CD14-positive monocyte (primary cell): Measurements from ENCODE around the gene GFI1. TPM values are rescaled to one million over a fixed set of nuclear protein-coding genes. Genes with fewer than 3 reads are reported as not detected.

Source experiments
- DNase-seq, 3 donors: peaks; one replicate each; pipeline ENCODE4 v3.0.0-alpha.2; 2011 to 2022
- H2AFZ ChIP-seq: 2 replicates; pipeline ENCODE4 v1.6.0; 2012; ENCODE audit warnings: mild to moderate bottlenecking, low read depth, low read length, inconsistent platforms; ENCODE audit not compliant: insufficient read depth, poor library complexity, severe bottlenecking
- H3K27ac ChIP-seq, 2 donors: 1 replicate in 1 of 2; 2 replicates in 1 of 2; pipeline ENCODE4 v1.5.1; 2012 to 2013; ENCODE audit warnings: low read length in 2 of 2, control low read depth in 1 of 2, inconsistent platforms in 1 of 2, low read depth in 1 of 2, mild to moderate bottlenecking in 1 of 2
- H3K27me3 ChIP-seq, 2 donors: one replicate each; pipeline versions ENCODE4 v1.6.0 to v1.6.1; 2011 to 2013; ENCODE audit warnings: low read length in 2 of 2; ENCODE audit not compliant: control insufficient read depth in 2 of 2, insufficient read depth in 2 of 2
- H3K36me3 ChIP-seq, 2 donors: replicated peaks in 1 of 2; 1 replicate in 1 of 2; 2 replicates in 1 of 2; pipeline versions ENCODE4 v1.5.1 to v1.6.1; 2012 to 2013; ENCODE audit warnings: low read length in 2 of 2, control low read depth in 1 of 2, inconsistent platforms in 1 of 2, mild to moderate bottlenecking in 1 of 2; ENCODE audit not compliant: insufficient read depth in 2 of 2, control insufficient read depth in 1 of 2
- H3K4me1 ChIP-seq, 2 donors: 1 replicate in 1 of 2; 2 replicates in 1 of 2; pipeline versions ENCODE4 v1.5.1 to v1.6.1; 2012 to 2013; ENCODE audit warnings: low read length in 2 of 2, control low read depth in 1 of 2, inconsistent platforms in 1 of 2, mild to moderate bottlenecking in 1 of 2, moderate library complexity in 1 of 2; ENCODE audit not compliant: insufficient read depth in 2 of 2, control insufficient read depth in 1 of 2
- H3K4me2 ChIP-seq: replicated peaks from 2 replicates; pipeline ENCODE3; 2012; ENCODE audit warnings: low read length, moderate library complexity, mild to moderate bottlenecking; ENCODE audit not compliant: poor library complexity, severe bottlenecking; ENCODE audit errors: extremely low read depth
- H3K4me3 ChIP-seq, 3 experiments: fragments of 200-600 bp in 1 of 3; sonication (generic) in 1 of 3; replicated peaks in 1 of 3; 1 replicate in 2 of 3; 2 replicates in 1 of 3; pipeline ENCODE4 v1.5.1; 2011 to 2013; ENCODE audit warnings: low read length in 3 of 3, mild to moderate bottlenecking in 3 of 3, control low read depth in 2 of 3, low read depth in 2 of 3, inconsistent platforms in 1 of 3, moderate library complexity in 1 of 3
- H3K79me2 ChIP-seq: 2 replicates; pipeline ENCODE4 v1.6.0; 2012; ENCODE audit warnings: mild to moderate bottlenecking, control low read depth, inconsistent platforms, low read length, moderate library complexity; ENCODE audit not compliant: insufficient read depth
- H3K9ac ChIP-seq: 2 replicates; pipeline ENCODE4 v1.6.0; 2017; ENCODE audit warnings: low read length, mild to moderate bottlenecking; ENCODE audit not compliant: insufficient read depth, poor library complexity, severe bottlenecking
- H3K9me3 ChIP-seq, 2 donors: replicated peaks in 1 of 2; 1 replicate in 1 of 2; 2 replicates in 1 of 2; pipeline versions ENCODE4 v1.5.1 to v1.6.1; 2012 to 2013; ENCODE audit warnings: low read length in 2 of 2, control low read depth in 1 of 2; ENCODE audit not compliant: control insufficient read depth in 1 of 2, insufficient read depth in 1 of 2
- H4K20me1 ChIP-seq: 2 replicates; pipeline ENCODE4 v1.6.0; 2012; ENCODE audit warnings: mild to moderate bottlenecking, low read length, control low read depth, moderate library complexity; ENCODE audit not compliant: insufficient read depth
- H3K27ac Mint-ChIP-seq, 7 donors: one replicate each; pipeline ENCODE4 v1.8.0; 2020; ENCODE audit warnings: mild to moderate bottlenecking in 7 of 7, mixed read lengths in 7 of 7, moderate library complexity in 6 of 7, inconsistent platforms in 2 of 7
- H3K27me3 Mint-ChIP-seq, 3 donors: one replicate each; pipeline ENCODE4 v1.8.0; 2021 to 2022; ENCODE audit warnings: low read depth in 3 of 3, mild to moderate bottlenecking in 3 of 3, mixed read lengths in 3 of 3, moderate library complexity in 3 of 3, inconsistent platforms in 1 of 3
- H3K36me3 Mint-ChIP-seq, 2 donors: one replicate each; pipeline ENCODE4 v1.8.0; 2020; ENCODE audit warnings: mixed read lengths in 2 of 2, inconsistent platforms in 1 of 2, mild to moderate bottlenecking in 1 of 2
- H3K4me1 Mint-ChIP-seq: one replicate; pipeline ENCODE4 v1.8.0; 2020; ENCODE audit warnings: mild to moderate bottlenecking, mixed read lengths
- H3K4me3 Mint-ChIP-seq, 2 donors: one replicate each; pipeline ENCODE4 v1.8.0; 2020; ENCODE audit warnings: mild to moderate bottlenecking in 2 of 2, mixed read lengths in 2 of 2, moderate library complexity in 1 of 2
- H3K9me3 Mint-ChIP-seq, 7 donors: one replicate each; pipeline ENCODE4 v1.8.0; 2020 to 2022; ENCODE audit warnings: mixed read lengths in 7 of 7, mild to moderate bottlenecking in 6 of 7, moderate library complexity in 6 of 7, inconsistent platforms in 2 of 7
- WGBS: methylation state at CpG from one replicate; pipeline ENCODE4 v1.1.5; 2013; ENCODE audit warnings: missing lambda C conversion rate; ENCODE audit not compliant: insufficient coverage; 5-methylcytosine and 5-hydroxymethylcytosine counted together
- intact Hi-C, 2 donors: fragments of 100-400 bp; cut with micrococcal nuclease; formaldehyde crosslinking; loops; one replicate each; pipeline versions ENCODE4 v1.15.0 to v1.15.1; 2023
- polyA plus RNA-seq, 3 donors: library from polyadenylated mRNA; depleted of rRNA in 1 of 3; unstranded in 2 of 3; stranded (reverse) in 1 of 3; fragments of 300-500 nt in 2 of 3; fragments of >200 nt in 1 of 3; fragmentation: Illumina TruSeq in 2 of 3; gene quantifications; 1 replicate in 2 of 3; 2 replicates in 1 of 3; pipeline ENCODE4 v1.2.3, GENCODE V29; 2012 to 2021
- TF ChIP-seq, protein P1 (sequence below): fragments of 200-600 bp; IDR thresholded peaks from one replicate; pipeline ENCODE4 v1.8.0; 2022; ENCODE audit warnings: antibody characterized with exemption, mild to moderate bottlenecking

Gene GFI1
- polyA plus RNA-seq, 3 donors, result 0.35 TPM; not detected in 2

DNA sequence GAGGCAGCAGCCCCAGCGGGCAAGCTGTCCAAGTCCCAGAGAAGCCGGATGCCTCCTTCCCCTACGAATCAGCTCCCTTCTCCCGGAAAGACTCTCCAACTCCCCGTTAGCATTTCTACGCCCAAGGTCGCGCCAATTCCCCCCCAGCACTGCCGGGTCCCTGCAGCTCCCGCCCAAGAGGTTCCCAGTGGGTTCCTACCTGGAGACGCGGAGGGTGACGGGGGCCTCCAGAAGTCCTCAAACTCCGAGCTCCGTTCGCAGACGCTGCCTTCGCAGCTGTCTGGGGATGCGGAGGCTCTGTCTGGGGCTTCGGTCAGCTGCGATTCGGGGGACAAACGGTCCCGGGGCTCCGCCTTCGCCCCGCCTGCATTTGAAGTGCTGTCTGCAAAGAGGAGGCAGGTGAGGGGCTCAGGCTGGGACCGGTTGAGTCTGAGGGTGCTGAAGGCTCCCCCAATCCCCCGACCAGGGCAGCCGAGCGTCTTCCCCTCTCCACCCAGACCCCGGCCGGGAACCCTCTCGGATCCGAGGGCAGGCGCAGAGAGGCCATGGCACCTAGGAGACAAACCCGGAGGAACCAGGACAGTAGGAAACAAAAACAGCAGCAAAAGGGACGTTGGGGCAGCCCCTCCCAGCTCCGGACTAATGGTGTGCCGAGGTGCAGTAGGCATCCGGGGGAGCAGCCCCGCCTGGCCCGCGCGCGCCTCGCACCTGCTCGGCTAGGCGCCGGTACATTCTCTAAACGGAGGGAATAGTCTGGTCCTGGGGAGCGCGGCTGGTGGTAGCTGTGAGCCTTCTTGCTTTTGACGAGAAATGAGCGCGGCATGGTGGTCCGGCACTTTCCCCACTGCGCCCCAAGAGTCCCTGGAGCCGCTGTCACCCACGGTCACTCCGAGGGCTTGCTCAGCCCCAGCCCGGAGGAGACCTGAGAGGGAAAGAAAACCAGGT, 3.8 kb downstream of the GFI1 start:
- H3K4me3 Mint-ChIP-seq, result peak overlapping the region; percentile 95 to 98
- peaks cover 27 to 41% (median 31%) of the 10 kb centered on the region in 3 donors for H3K27me3 Mint-ChIP-seq
- H3K4me2 ChIP-seq, result peak overlapping the region; percentile 98
- TF ChIP-seq, protein P1, sequence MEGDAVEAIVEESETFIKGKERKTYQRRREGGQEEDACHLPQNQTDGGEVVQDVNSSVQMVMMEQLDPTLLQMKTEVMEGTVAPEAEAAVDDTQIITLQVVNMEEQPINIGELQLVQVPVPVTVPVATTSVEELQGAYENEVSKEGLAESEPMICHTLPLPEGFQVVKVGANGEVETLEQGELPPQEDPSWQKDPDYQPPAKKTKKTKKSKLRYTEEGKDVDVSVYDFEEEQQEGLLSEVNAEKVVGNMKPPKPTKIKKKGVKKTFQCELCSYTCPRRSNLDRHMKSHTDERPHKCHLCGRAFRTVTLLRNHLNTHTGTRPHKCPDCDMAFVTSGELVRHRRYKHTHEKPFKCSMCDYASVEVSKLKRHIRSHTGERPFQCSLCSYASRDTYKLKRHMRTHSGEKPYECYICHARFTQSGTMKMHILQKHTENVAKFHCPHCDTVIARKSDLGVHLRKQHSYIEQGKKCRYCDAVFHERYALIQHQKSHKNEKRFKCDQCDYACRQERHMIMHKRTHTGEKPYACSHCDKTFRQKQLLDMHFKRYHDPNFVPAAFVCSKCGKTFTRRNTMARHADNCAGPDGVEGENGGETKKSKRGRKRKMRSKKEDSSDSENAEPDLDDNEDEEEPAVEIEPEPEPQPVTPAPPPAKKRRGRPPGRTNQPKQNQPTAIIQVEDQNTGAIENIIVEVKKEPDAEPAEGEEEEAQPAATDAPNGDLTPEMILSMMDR, result no peak
- DNase-seq, result peak in 2 of 3 donors; percentile 11 to 21
- WGBS, result under 1% methylated on average over 50 of the region's 62 CpGs
- no peaks in the 10 kb centered on the region for H3K9me3 ChIP-seq
- peak overlapping the region; percentile 92 for H2AFZ ChIP-seq
- peak overlapping the region; percentile 62 to 94 (median 71) for H3K4me3 ChIP-seq
- H3K36me3 Mint-ChIP-seq, result peaks cover 4 to 15% of the 10 kb centered on the region in 2 donors
- H3K9ac ChIP-seq, result peak overlapping the region; percentile 65
- no peaks in the 10 kb centered on the region for H4K20me1 ChIP-seq
- H3K27me3 ChIP-seq, result peaks cover 0 to 31% of the 10 kb centered on the region in 2 donors
- H3K36me3 ChIP-seq, result no peaks in the 10 kb centered on the region
- H3K4me1 ChIP-seq, result peaks cover 40 to 48% of the 10 kb centered on the region in 2 donors
- peaks cover 55% of the 10 kb centered on the region for H3K79me2 ChIP-seq
- H3K27ac ChIP-seq, result no peak overlapping the region
- intact Hi-C loops, result loop anchor here in 1 of 2 donors (10.0 kb wide), 1 partner anchor 178 kb away; no protein-coding TSS in a partner anchor
- H3K4me1 Mint-ChIP-seq, result peaks cover 38% of the 10 kb centered on the region
- H3K9me3 Mint-ChIP-seq, result peaks cover 0 to 10% (median 4%) of the 10 kb centered on the region in 7 donors
- peak overlapping the region in 2 of 7 donors; percentile 60 to 76 for H3K27ac Mint-ChIP-seq

DNA sequence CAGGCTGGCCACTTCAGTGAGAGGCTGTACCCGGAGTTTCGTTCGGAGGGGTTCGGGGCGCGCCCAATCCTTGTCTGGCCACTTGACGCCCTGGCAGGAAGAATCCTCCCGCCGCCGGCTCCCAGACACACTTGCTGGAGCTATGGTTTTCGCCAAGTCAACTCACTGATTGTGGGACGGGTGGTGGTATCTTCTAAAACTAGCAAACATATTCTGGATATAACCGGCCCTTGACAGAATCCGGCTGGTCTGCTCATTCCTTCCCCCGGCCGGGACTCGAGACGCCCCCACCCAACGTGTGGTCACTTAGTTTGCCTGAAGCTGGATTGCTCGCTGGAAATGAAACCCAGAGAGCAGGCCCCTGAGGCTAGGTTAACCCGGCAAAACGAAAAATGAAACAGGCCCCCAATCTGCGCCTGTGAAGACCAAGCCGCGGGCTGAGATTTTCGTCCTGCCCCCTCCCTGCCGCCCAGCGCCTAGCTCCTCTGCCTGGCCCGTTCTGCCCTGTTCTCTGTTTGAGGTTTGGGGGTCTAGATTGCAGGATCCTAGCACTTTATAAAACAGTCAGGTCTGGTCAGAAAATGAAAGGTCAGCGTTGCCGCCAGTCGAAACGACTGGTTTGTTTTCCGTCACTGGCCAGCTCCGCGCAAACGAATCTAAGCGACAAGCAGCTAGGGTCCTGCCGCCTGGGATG, 4.6 kb downstream of the GFI1 start:
- peak overlapping the region; percentile 62 to 94 (median 71) for H3K4me3 ChIP-seq
- peaks cover 27 to 41% (median 31%) of the 10 kb centered on the region in 3 donors for H3K27me3 Mint-ChIP-seq
- no peak overlapping the region for H3K27ac ChIP-seq
- H3K4me1 Mint-ChIP-seq, result peaks cover 35% of the 10 kb centered on the region
- peak overlapping the region; percentile 92 for H2AFZ ChIP-seq
- peaks cover 53% of the 10 kb centered on the region for H3K79me2 ChIP-seq
- H3K4me2 ChIP-seq, result peak overlapping the region; percentile 98
- TF ChIP-seq, protein P1, result no peak
- intact Hi-C loops, result loop anchor here in 1 of 2 donors (10.0 kb wide), 1 partner anchor 177 kb away; no protein-coding TSS in a partner anchor
- H3K9me3 ChIP-seq, result no peaks in the 10 kb centered on the region
- no peaks in the 10 kb centered on the region for H3K36me3 ChIP-seq
- H3K27me3 ChIP-seq, result peaks cover 0 to 31% of the 10 kb centered on the region in 2 donors
- no peaks in the 10 kb centered on the region for H4K20me1 ChIP-seq
- H3K27ac Mint-ChIP-seq, result no peak overlapping the region
- H3K4me3 Mint-ChIP-seq, result peak overlapping the region; percentile 95 to 98
- peak overlapping the region; percentile 65 for H3K9ac ChIP-seq
- 32% methylated on average over 39 of the region's 39 CpGs for WGBS
- DNase-seq, result no peak
- H3K4me1 ChIP-seq, result peaks cover 40 to 48% of the 10 kb centered on the region in 2 donors
- peaks cover 0 to 10% (median 4%) of the 10 kb centered on the region in 7 donors for H3K9me3 Mint-ChIP-seq
- H3K36me3 Mint-ChIP-seq, result peaks cover 4 to 16% of the 10 kb centered on the region in 2 donors
